ENCODE results near the gene EDAR.

EDAR gene

GRCh38 chr2:108945969-108946368 is 43.1 kb downstream of the EDAR start:
- Histone ChIP-seq H3K14ac (ENCODE audit: low read length in 2 of 2) (no peak overlapping the region), H3K27me3 (ENCODE audit: control insufficient read depth in 1 of 2, insufficient read depth in 1 of 2, low read length in 2 of 2) (peaks cover 36 to 58% of the 10 kb centered on the region in 2 experiments), H2BK15ac (ENCODE audit: low read depth, poor library complexity, severe bottlenecking) (no peak overlapping the region), H3K9ac (ENCODE audit: low read length) (no peak overlapping the region), H2BK5ac (ENCODE audit: low read depth, low read length, poor library complexity, severe bottlenecking) (no peak overlapping the region), H3K4me1 (ENCODE audit: control insufficient read depth, insufficient read depth, low read depth, low read length) (peaks cover 2% of the 10 kb centered on the region), H3K36me3 (ENCODE audit: control insufficient read depth in 1 of 2, insufficient read depth in 2 of 2, low read depth in 1 of 2, low read length in 2 of 2) (peaks cover 0 to 3% of the 10 kb centered on the region in 2 experiments), H4K91ac (ENCODE audit: low read length) (no peak overlapping the region), H2BK12ac (ENCODE audit: low read length in 2 of 2) (no peak overlapping the region), H3K4me3 (ENCODE audit: insufficient read depth in 1 of 2, low read depth in 1 of 2, low read length in 2 of 2) (no peak overlapping the region), H2AK5ac (ENCODE audit: low read length, severe bottlenecking) (no peak overlapping the region), H3K27ac (ENCODE audit: low read length, poor library complexity, severe bottlenecking) (no peak overlapping the region), H4K8ac (ENCODE audit: low read length) (no peak overlapping the region), H3K23ac (ENCODE audit: low read length in 2 of 2) (no peak overlapping the region), H2AFZ (ENCODE audit: low read depth, low read length) (no peak overlapping the region), H3K79me1 (replicated peaks; ENCODE audit: low read length, poor library complexity, severe bottlenecking) (no peaks in the 10 kb centered on the region), H3K4me2 (ENCODE audit: low read length, poor library complexity, severe bottlenecking) (no peak overlapping the region), H2BK120ac (ENCODE audit: low read depth, low read length) (no peak overlapping the region), H3K4ac (ENCODE audit: low read depth in 1 of 2, low read length in 2 of 2) (no peak overlapping the region), H3K9me3 (ENCODE audit: control insufficient read depth, low read length) (peaks cover 22% of the 10 kb centered on the region), H3K18ac (ENCODE audit: low read depth in 1 of 2, low read length in 2 of 2) (no peak overlapping the region)
- no peak for DNase-seq
- 83% methylated on average over 5 of the region's 5 CpGs for WGBS

GRCh38 chr2:108944601-108945331 is 44.3 kb downstream of the EDAR start:
- Histone ChIP-seq H3K9ac (ENCODE audit: low read length) (no peak overlapping the region), H3K23ac (ENCODE audit: low read length in 2 of 2) (no peak overlapping the region), H3K9me3 (ENCODE audit: control insufficient read depth, low read length) (peaks cover 22% of the 10 kb centered on the region), H4K91ac (ENCODE audit: low read length) (no peak overlapping the region), H3K79me1 (replicated peaks; ENCODE audit: low read length, poor library complexity, severe bottlenecking) (no peaks in the 10 kb centered on the region), H3K18ac (ENCODE audit: low read depth in 1 of 2, low read length in 2 of 2) (peak overlapping the region in 1 of 2 experiments; percentile 54), H3K36me3 (ENCODE audit: control insufficient read depth in 1 of 2, insufficient read depth in 2 of 2, low read depth in 1 of 2, low read length in 2 of 2) (peaks cover 0 to 3% of the 10 kb centered on the region in 2 experiments), H3K27me3 (ENCODE audit: control insufficient read depth in 1 of 2, insufficient read depth in 1 of 2, low read length in 2 of 2) (peaks cover 37 to 61% of the 10 kb centered on the region in 2 experiments), H3K14ac (ENCODE audit: low read length in 2 of 2) (no peak overlapping the region), H3K4me3 (ENCODE audit: insufficient read depth in 1 of 2, low read depth in 1 of 2, low read length in 2 of 2) (no peak overlapping the region), H2AFZ (ENCODE audit: low read depth, low read length) (no peak overlapping the region), H2BK12ac (ENCODE audit: low read length in 2 of 2) (peak overlapping the region in 1 of 2 experiments; percentile 6), H2BK5ac (ENCODE audit: low read depth, low read length, poor library complexity, severe bottlenecking) (no peak overlapping the region), H2BK15ac (ENCODE audit: low read depth, poor library complexity, severe bottlenecking) (no peak overlapping the region), H3K4ac (ENCODE audit: low read depth in 1 of 2, low read length in 2 of 2) (no peak overlapping the region), H3K4me1 (ENCODE audit: control insufficient read depth, insufficient read depth, low read depth, low read length) (peaks cover 2% of the 10 kb centered on the region), H3K4me2 (ENCODE audit: low read length, poor library complexity, severe bottlenecking) (no peak overlapping the region), H2BK120ac (ENCODE audit: low read depth, low read length) (no peak overlapping the region), H3K27ac (ENCODE audit: low read length, poor library complexity, severe bottlenecking) (no peak overlapping the region), H2AK5ac (ENCODE audit: low read length, severe bottlenecking) (no peak overlapping the region), H4K8ac (ENCODE audit: low read length) (no peak overlapping the region)
- WGBS = 80% methylated on average over 16 of the region's 16 CpGs
- DNase-seq = no peak

- peak overlapping the region; percentile 23 for H2AK5ac ChIP-seq (ENCODE audit: low read length, severe bottlenecking)
- 68% methylated on average over 5 of the region's 6 CpGs for WGBS
- peaks cover 42 to 69% of the 10 kb centered on the region in 2 experiments for H3K27me3 ChIP-seq (ENCODE audit: control insufficient read depth in 1 of 2, insufficient read depth in 1 of 2, low read length in 2 of 2)
- H4K8ac ChIP-seq (ENCODE audit: low read length) = no peak overlapping the region
- no peak overlapping the region for H3K27ac ChIP-seq (ENCODE audit: low read length, poor library complexity, severe bottlenecking)
- H3K18ac ChIP-seq (ENCODE audit: low read depth in 1 of 2, low read length in 2 of 2) = no peak overlapping the region
- no peak overlapping the region for H3K14ac ChIP-seq (ENCODE audit: low read length in 2 of 2)
- H3K9me3 ChIP-seq (ENCODE audit: control insufficient read depth, low read length) = peaks cover 22% of the 10 kb centered on the region
- no peak overlapping the region for H3K9ac ChIP-seq (ENCODE audit: low read length)
- no peak overlapping the region for H2AFZ ChIP-seq (ENCODE audit: low read depth, low read length)
- no peak overlapping the region for H2BK5ac ChIP-seq (ENCODE audit: low read depth, low read length, poor library complexity, severe bottlenecking)
- H2BK15ac ChIP-seq (ENCODE audit: low read depth, poor library complexity, severe bottlenecking) = no peak overlapping the region
- no peak overlapping the region for H2BK120ac ChIP-seq (ENCODE audit: low read depth, low read length)
- no peaks in the 10 kb centered on the region for H3K79me1 ChIP-seq (replicated peaks; ENCODE audit: low read length, poor library complexity, severe bottlenecking)
- no peak overlapping the region for H3K4me3 ChIP-seq (ENCODE audit: insufficient read depth in 1 of 2, low read depth in 1 of 2, low read length in 2 of 2)
- H3K23ac ChIP-seq (ENCODE audit: low read length in 2 of 2) = no peak overlapping the region
- H3K4ac ChIP-seq (ENCODE audit: low read depth in 1 of 2, low read length in 2 of 2) = no peak overlapping the region
- H3K36me3 ChIP-seq (ENCODE audit: control insufficient read depth in 1 of 2, insufficient read depth in 2 of 2, low read depth in 1 of 2, low read length in 2 of 2) = peaks cover 0 to 3% of the 10 kb centered on the region in 2 experiments
- H3K4me2 ChIP-seq (ENCODE audit: low read length, poor library complexity, severe bottlenecking) = no peak overlapping the region
- H2BK12ac ChIP-seq (ENCODE audit: low read length in 2 of 2) = no peak overlapping the region
- H4K91ac ChIP-seq (ENCODE audit: low read length) = no peak overlapping the region
- DNase-seq = peak; percentile 34
- peaks cover 2% of the 10 kb centered on the region for H3K4me1 ChIP-seq (ENCODE audit: control insufficient read depth, insufficient read depth, low read depth, low read length)
Observed at GRCh38 chr2:108943751-108944150, 45.3 kb downstream of the EDAR start.

- Histone ChIP-seq H3K4me2 (ENCODE audit: low read length, poor library complexity, severe bottlenecking) (no peak overlapping the region), H3K14ac (ENCODE audit: low read length in 2 of 2) (no peak overlapping the region), H3K9ac (ENCODE audit: low read length) (no peak overlapping the region), H3K4me1 (ENCODE audit: control insufficient read depth, insufficient read depth, low read depth, low read length) (peaks cover 2% of the 10 kb centered on the region), H3K4me3 (ENCODE audit: insufficient read depth in 1 of 2, low read depth in 1 of 2, low read length in 2 of 2) (no peak overlapping the region), H3K23ac (ENCODE audit: low read length in 2 of 2) (no peak overlapping the region), H2BK5ac (ENCODE audit: low read depth, low read length, poor library complexity, severe bottlenecking) (no peak overlapping the region), H4K91ac (ENCODE audit: low read length) (no peak overlapping the region), H2BK12ac (ENCODE audit: low read length in 2 of 2) (no peak overlapping the region), H3K9me3 (ENCODE audit: control insufficient read depth, low read length) (peaks cover 18% of the 10 kb centered on the region), H3K79me1 (replicated peaks; ENCODE audit: low read length, poor library complexity, severe bottlenecking) (no peaks in the 10 kb centered on the region), H2BK120ac (ENCODE audit: low read depth, low read length) (no peak overlapping the region), H2BK15ac (ENCODE audit: low read depth, poor library complexity, severe bottlenecking) (no peak overlapping the region), H3K27ac (ENCODE audit: low read length, poor library complexity, severe bottlenecking) (no peak overlapping the region), H3K4ac (ENCODE audit: low read depth in 1 of 2, low read length in 2 of 2) (no peak overlapping the region), H3K36me3 (ENCODE audit: control insufficient read depth in 1 of 2, insufficient read depth in 2 of 2, low read depth in 1 of 2, low read length in 2 of 2) (peaks cover 0 to 3% of the 10 kb centered on the region in 2 experiments), H3K18ac (ENCODE audit: low read depth in 1 of 2, low read length in 2 of 2) (no peak overlapping the region), H3K27me3 (ENCODE audit: control insufficient read depth in 1 of 2, insufficient read depth in 1 of 2, low read length in 2 of 2) (peaks cover 42 to 75% of the 10 kb centered on the region in 2 experiments), H2AFZ (ENCODE audit: low read depth, low read length) (no peak overlapping the region), H4K8ac (ENCODE audit: low read length) (no peak overlapping the region), H2AK5ac (ENCODE audit: low read length, severe bottlenecking) (no peak overlapping the region)
- no peak for DNase-seq
- 86% methylated on average over 15 of the region's 15 CpGs for WGBS
Observed at GRCh38 chr2:108942888-108943287, 46.1 kb downstream of the EDAR start.

All from mesenchymal stem cell (in vitro differentiated cells and primary cell).